ENCODE data around the gene MORC2.

Gene MORC2

GRCh38 chr22:30968015-30968923 is at the start of gene MORC2:
Gene MORC2 (minus strand): TSS chr22:30968774. CDS start chr22:30967889, 885 bp downstream.
- no peak for DNase-seq (ENCODE audit: low read depth)

GRCh38 chr22:31005535-31005934 is 37.0 kb upstream of the MORC2 start:
- no peak for DNase-seq (ENCODE audit: low read depth)

- DNase-seq (ENCODE audit: low read depth), result no peak
Observed at GRCh38 chr22:31001124-31001770, 32.7 kb upstream of the MORC2 start.

GRCh38 chr22:30998329-30998728 is 29.8 kb upstream of the MORC2 start:
- DNase-seq (ENCODE audit: low read depth), result no peak

- DNase-seq (ENCODE audit: low read depth), result no peak
Observed at GRCh38 chr22:30996462-30996861, 27.9 kb upstream of the MORC2 start.

- DNase-seq (ENCODE audit: low read depth), result no peak
Observed at GRCh38 chr22:30994960-30995359, 26.4 kb upstream of the MORC2 start.

- no peak for DNase-seq (ENCODE audit: low read depth)
Observed at GRCh38 chr22:30992565-30992964, 24.0 kb upstream of the MORC2 start.

GRCh38 chr22:30990690-30991089 is 22.1 kb upstream of the MORC2 start:
- DNase-seq (ENCODE audit: low read depth), result no peak

GRCh38 chr22:30989474-30989873 is 20.9 kb upstream of the MORC2 start:
- DNase-seq (ENCODE audit: low read depth), result no peak

GRCh38 chr22:30985561-30986208 is 17.1 kb upstream of the MORC2 start:
- DNase-seq (ENCODE audit: low read depth), result no peak

- no peak for DNase-seq (ENCODE audit: low read depth)
Observed at GRCh38 chr22:30984317-30984716, 15.7 kb upstream of the MORC2 start.

- DNase-seq (ENCODE audit: low read depth), result no peak
Observed at GRCh38 chr22:30982512-30982911, 13.9 kb upstream of the MORC2 start.

- peak; percentile 21 for DNase-seq (ENCODE audit: low read depth)
Observed at GRCh38 chr22:30979932-30980331, 11.4 kb upstream of the MORC2 start.

GRCh38 chr22:30978304-30978962 is 9.9 kb upstream of the MORC2 start:
- DNase-seq (ENCODE audit: low read depth), result no peak

- DNase-seq (ENCODE audit: low read depth), result no peak
Observed at GRCh38 chr22:30970356-30970746, 1.8 kb upstream of the MORC2 start.

- DNase-seq (ENCODE audit: low read depth), result peak; percentile 59
Observed at GRCh38 chr22:30969532-30970355, 1.2 kb upstream of the MORC2 start.

- peak; percentile 98 for DNase-seq (ENCODE audit: low read depth)
Observed at GRCh38 chr22:30968924-30969531, 454 bp upstream of the MORC2 start, which contains the start of gene TUG1. Gene TUG1 (plus strand): TSS chr22:30969265.

- no peak for DNase-seq (ENCODE audit: low read depth)
Observed at GRCh38 chr22:30964858-30965257, 3.7 kb downstream of the MORC2 start.

- DNase-seq (ENCODE audit: low read depth), result no peak
Observed at GRCh38 chr22:30955153-30955552, 13.4 kb downstream of the MORC2 start.

- no peak for DNase-seq (ENCODE audit: low read depth)
Observed at GRCh38 chr22:30953206-30953605, 15.4 kb downstream of the MORC2 start.

All from ELR (cell line).